Activated B cell treated with CpG ODN at 0.5 μM for 24 hours (primary cell): ENCODE data around the gene RADIL. TPM values are rescaled to one million over a fixed set of nuclear protein-coding genes. Genes with fewer than 3 reads are reported as not detected.

ENCODE experiments used
- ATAC-seq: fragments of 200-7000 bp; cut with Tn5 transposase; one replicate; pipeline ENCODE4 v1.10.0; 2021; ENCODE audit warnings: low read depth, mild to moderate bottlenecking, moderate library complexity
- CTCF ChIA-PET: fragments of 350-600 bp; sonication (Branson Sonifier 250); formaldehyde crosslinking; loops from one replicate; lab custom pipeline; 2021; ENCODE audit warnings: antibody characterized with exemption; lab: Charles Lee
- POLR2A ChIA-PET: fragments of 350-600 bp; sonication (Branson Sonifier 250); formaldehyde crosslinking; loops from one replicate; lab custom pipeline; 2021; ENCODE audit warnings: antibody characterized with exemption; lab: Charles Lee
- DNase-seq: peaks from one replicate; pipeline ENCODE4 v3.0.0; 2022
- H3K27ac Mint-ChIP-seq: one replicate; pipeline ENCODE4 v1.8.0; 2020; ENCODE audit warnings: mixed read lengths
- H3K27me3 Mint-ChIP-seq: one replicate; pipeline ENCODE4 v1.8.0; 2021; ENCODE audit warnings: mixed read lengths
- H3K36me3 Mint-ChIP-seq: one replicate; pipeline ENCODE4 v1.8.0; 2021; ENCODE audit warnings: low read depth, mixed read lengths
- H3K4me1 Mint-ChIP-seq: one replicate; pipeline ENCODE4 v1.8.0; 2021; ENCODE audit warnings: mixed read lengths
- H3K4me3 Mint-ChIP-seq: one replicate; pipeline ENCODE4 v1.8.0; 2020; ENCODE audit warnings: mild to moderate bottlenecking, mixed read lengths
- H3K9me3 Mint-ChIP-seq: one replicate; pipeline ENCODE4 v1.8.0; 2020; ENCODE audit warnings: mixed read lengths
- intact Hi-C: fragments of 100-400 bp; cut with micrococcal nuclease; formaldehyde crosslinking; loops from one replicate; pipeline ENCODE4 v1.15.1; 2024
- total RNA-seq: library from RNA; stranded (reverse); gene quantifications from 2 replicates; pipeline ENCODE4 v1.2.3, GENCODE V29; 2022
- TF ChIP-seq, protein P1 (sequence below): fragments of 200-600 bp; IDR thresholded peaks from one replicate; pipeline ENCODE4 v1.8.0; 2022; ENCODE audit warnings: antibody characterized with exemption, mild to moderate bottlenecking

Gene RADIL
- total RNA-seq, 1 donor from 2014 or later, result not detected

DNA sequence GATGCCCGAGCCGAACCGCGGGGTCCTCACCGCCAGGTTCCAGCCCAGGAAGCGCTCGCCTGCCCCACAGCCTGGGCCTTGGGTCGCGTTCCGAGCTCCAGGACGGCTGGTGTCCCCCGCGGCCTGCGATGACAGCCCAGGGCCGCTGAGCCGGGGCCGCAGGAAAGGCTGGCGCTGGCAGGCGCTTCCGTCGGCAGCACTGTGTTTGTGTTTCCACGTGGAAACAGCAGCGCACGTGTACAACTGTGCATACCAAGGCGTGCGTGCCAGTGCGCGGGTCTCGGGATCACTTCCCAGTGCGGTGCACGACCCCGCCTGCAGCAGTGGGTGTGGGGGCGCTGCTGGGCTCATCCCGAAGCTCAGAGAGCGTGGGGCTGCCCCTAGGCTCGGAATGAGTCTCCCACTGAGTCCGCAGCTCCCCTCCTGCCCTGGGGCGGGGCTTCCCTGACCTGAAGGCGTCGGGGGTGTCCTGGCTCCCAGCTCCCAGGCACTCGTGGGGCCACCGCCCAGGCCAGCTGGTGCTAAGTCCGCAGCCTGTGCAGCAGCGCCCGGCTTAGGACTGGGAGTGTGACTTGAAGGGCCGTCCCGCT is 90.9 kb downstream of the RADIL start:
- Mint-ChIP-seq H3K36me3 (peaks cover 35% of the 10 kb centered on the region), H3K27me3 (no peaks in the 10 kb centered on the region), H3K9me3 (no peaks in the 10 kb centered on the region), H3K4me3 (no peak overlapping the region), H3K27ac (no peak overlapping the region), H3K4me1 (peaks cover 4% of the 10 kb centered on the region)
- intact Hi-C loops, result loop anchor here (1.0 to 2.0 kb wide), 3 partner anchors 17 to 293 kb away; partner anchors contain the start of gene AP5Z1
- TF ChIP-seq, protein P1, sequence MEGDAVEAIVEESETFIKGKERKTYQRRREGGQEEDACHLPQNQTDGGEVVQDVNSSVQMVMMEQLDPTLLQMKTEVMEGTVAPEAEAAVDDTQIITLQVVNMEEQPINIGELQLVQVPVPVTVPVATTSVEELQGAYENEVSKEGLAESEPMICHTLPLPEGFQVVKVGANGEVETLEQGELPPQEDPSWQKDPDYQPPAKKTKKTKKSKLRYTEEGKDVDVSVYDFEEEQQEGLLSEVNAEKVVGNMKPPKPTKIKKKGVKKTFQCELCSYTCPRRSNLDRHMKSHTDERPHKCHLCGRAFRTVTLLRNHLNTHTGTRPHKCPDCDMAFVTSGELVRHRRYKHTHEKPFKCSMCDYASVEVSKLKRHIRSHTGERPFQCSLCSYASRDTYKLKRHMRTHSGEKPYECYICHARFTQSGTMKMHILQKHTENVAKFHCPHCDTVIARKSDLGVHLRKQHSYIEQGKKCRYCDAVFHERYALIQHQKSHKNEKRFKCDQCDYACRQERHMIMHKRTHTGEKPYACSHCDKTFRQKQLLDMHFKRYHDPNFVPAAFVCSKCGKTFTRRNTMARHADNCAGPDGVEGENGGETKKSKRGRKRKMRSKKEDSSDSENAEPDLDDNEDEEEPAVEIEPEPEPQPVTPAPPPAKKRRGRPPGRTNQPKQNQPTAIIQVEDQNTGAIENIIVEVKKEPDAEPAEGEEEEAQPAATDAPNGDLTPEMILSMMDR, result no peak
- CTCF ChIA-PET, result interaction anchor here (0.5 to 2.2 kb wide), 6 partner anchors 16 to 658 kb away, joined by 3 to 10 read pairs (median 4); partner anchors contain the start of gene AP5Z1
- POLR2A ChIA-PET, result interaction anchor here (0.6 to 3.6 kb wide), 8 partner anchors 17 to 1030 kb away, joined by 3 to 47 read pairs (median 5); partner anchors contain the start of genes AP5Z1 and RBAK
- DNase-seq, result no peak
- ATAC-seq, result no peak

DNA sequence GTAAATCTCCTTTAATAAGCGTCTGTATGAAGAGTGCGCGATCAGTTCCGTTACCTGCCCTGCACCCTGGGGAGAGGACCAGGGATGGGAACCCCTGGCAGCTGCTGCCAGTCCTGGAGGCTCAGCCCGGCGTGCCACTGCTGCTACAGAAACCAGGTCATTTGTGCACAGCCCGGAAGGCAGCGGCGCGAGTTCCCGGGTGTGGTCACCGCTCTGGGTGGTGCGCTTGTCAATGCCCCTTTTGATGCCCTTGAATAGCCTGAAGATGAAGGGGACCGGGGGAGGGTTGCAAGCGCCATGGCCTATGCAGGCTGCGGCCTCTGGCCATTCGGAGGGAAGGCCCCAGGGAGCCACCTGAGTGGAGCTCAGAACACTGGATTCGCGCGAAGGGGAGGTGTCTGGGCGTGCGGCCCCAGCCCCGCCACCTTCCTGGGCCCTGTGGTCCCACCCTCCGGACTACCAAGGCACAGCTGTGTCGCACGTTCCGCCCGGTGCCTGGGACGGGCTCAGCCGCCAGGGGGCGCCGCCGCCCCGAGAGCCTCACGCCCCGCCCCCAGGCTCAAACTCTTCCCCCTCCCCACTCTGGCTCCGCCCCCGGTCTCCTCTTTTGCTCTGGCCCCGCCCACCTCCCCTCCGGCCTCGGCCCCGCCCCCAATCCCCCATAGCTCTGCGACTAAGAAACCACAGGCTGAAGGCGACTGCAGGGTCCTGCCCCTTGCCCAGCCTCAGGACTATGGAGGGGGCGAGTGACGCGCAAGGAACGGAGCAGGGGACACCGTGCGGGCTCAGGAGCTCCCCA is 91.6 kb downstream of the RADIL start:
- CTCF ChIA-PET, result interaction anchor here (0.5 to 2.2 kb wide), 5 partner anchors 16 to 293 kb away, joined by 3 to 10 read pairs (median 4); partner anchors contain the start of gene AP5Z1
- POLR2A ChIA-PET, result interaction anchor here (0.6 to 3.6 kb wide), 6 partner anchors 16 to 1031 kb away, joined by 3 to 47 read pairs (median 6); partner anchors contain the start of genes AP5Z1 and RBAK
- peaks cover 39% of the 10 kb centered on the region for H3K36me3 Mint-ChIP-seq
- DNase-seq (peak; percentile 80), ATAC-seq (peak; percentile 91)
- TF ChIP-seq, protein P1, result no peak
- no peak overlapping the region for H3K4me3 Mint-ChIP-seq
- peaks cover 4% of the 10 kb centered on the region for H3K4me1 Mint-ChIP-seq
- H3K27me3 Mint-ChIP-seq, result no peaks in the 10 kb centered on the region
- no peak overlapping the region for H3K27ac Mint-ChIP-seq
- intact Hi-C loops, result loop anchor here (1.0 to 2.0 kb wide), 3 partner anchors 17 to 293 kb away; partner anchors contain the start of gene AP5Z1
- H3K9me3 Mint-ChIP-seq, result no peaks in the 10 kb centered on the region

DNA sequence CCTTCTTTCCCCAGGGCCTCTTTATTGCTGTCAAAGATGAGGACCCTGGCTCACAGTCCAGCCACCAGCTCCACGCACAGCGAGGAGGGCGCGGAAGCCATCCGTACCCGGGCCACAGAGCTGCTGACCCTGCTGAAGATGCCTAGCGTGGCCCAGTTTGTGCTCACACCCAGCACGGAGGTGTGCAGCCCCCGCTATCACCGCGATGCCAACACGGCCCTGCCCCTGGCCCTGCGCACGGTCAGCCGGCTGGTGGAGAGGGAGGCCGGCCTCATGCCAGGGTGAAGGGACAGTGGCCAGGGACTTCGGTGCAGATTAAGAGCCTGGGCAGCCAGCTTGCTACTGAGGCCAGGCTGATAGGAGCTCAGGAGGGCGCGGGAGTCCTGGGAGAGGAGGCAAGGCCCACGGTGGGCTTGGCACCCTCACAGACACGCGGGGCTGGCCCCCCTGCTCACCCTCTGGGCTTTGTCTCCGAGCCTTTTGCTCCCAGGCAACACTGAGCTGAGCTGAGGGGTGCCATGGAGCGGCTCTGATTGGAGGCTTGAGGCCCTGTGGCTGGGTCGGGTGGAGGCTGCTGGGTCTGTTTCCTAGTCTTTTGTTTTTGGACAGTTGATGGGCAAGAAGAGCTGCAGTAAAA is 92.3 kb downstream of the RADIL start:
- CTCF ChIA-PET, result interaction anchor here (1.0 to 2.2 kb wide), 2 partner anchors 16 to 23 kb away, joined by 3 to 10 read pairs; partner anchors contain the start of gene AP5Z1
- Mint-ChIP-seq H3K36me3 (peaks cover 44% of the 10 kb centered on the region), H3K9me3 (no peaks in the 10 kb centered on the region), H3K4me3 (no peak overlapping the region), H3K27me3 (no peaks in the 10 kb centered on the region), H3K4me1 (peaks cover 4% of the 10 kb centered on the region), H3K27ac (no peak overlapping the region)
- TF ChIP-seq, protein P1, result no peak
- DNase-seq, result no peak
- POLR2A ChIA-PET, result interaction anchor here (1.9 to 3.6 kb wide), 2 partner anchors 16 to 150 kb away, joined by 7 to 47 read pairs; partner anchors contain the start of gene AP5Z1
- ATAC-seq, result no peak
- intact Hi-C loops, result no loop called here

DNA sequence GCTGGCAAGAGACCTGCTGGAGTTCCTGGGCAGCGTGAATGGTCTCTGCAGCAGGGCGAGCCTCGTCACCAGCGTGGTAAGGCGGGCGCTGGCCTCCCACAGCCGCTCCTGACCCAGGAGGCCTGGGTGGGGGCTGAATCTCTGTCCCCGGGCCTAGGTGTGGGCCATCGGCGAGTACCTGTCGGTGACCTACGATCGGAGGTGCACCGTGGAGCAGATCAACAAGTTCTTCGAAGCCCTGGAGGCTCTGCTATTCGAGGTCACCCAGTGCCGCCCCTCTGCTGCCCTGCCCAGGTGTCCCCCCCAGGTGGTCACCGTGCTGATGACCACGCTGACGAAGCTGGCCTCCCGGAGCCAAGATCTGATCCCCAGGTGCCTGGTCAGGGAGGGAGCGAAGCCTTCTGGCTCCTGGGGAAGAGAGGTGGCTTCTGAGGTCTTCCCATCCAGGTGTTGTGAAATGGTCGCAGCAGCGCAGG is 93.0 kb downstream of the RADIL start:
- peaks cover 4% of the 10 kb centered on the region for H3K4me1 Mint-ChIP-seq
- no peak overlapping the region for H3K27ac Mint-ChIP-seq
- TF ChIP-seq, protein P1, result no peak
- no peaks in the 10 kb centered on the region for H3K9me3 Mint-ChIP-seq
- ATAC-seq (no peak), DNase-seq (no peak)
- ChIA-PET POLR2A (interaction anchor here (0.6 to 3.6 kb wide), 2 partner anchors 15 to 110 kb away, joined by 6 to 47 read pairs; partner anchors contain the start of gene AP5Z1), CTCF (no interaction called here)
- intact Hi-C loops, result no loop called here
- no peaks in the 10 kb centered on the region for H3K27me3 Mint-ChIP-seq
- H3K4me3 Mint-ChIP-seq, result no peak overlapping the region
- H3K36me3 Mint-ChIP-seq, result peaks cover 50% of the 10 kb centered on the region
